GM19238 (cell line): ENCODE results near the gene STRIT1.
"Not testable (repeated sequence)": the region's sequence is repeated elsewhere in the genome, so short reads cannot be mapped to it uniquely, and the experiment has no call there.

Source experiments
- DNase-seq: peaks from one replicate; pipeline ENCODE4 v3.0.0; 2011; ENCODE audit warnings: low spot score; ENCODE audit not compliant: insufficient read length

Gene STRIT1

DNA sequence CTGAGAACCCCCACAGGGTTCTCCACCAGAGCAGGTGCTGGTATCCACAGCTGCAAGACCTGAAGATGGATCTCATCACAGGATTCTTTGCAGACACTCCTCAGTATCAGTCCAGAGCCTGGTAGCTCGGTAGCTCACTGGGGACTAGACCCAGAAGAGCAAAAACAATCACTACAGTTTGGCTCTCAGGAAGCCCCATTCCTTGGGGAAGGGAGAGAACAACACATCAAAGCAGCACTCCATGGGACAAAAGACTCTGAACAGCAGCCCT is 22.2 kb downstream of the STRIT1 start:
- DNase-seq: no peak

DNA sequence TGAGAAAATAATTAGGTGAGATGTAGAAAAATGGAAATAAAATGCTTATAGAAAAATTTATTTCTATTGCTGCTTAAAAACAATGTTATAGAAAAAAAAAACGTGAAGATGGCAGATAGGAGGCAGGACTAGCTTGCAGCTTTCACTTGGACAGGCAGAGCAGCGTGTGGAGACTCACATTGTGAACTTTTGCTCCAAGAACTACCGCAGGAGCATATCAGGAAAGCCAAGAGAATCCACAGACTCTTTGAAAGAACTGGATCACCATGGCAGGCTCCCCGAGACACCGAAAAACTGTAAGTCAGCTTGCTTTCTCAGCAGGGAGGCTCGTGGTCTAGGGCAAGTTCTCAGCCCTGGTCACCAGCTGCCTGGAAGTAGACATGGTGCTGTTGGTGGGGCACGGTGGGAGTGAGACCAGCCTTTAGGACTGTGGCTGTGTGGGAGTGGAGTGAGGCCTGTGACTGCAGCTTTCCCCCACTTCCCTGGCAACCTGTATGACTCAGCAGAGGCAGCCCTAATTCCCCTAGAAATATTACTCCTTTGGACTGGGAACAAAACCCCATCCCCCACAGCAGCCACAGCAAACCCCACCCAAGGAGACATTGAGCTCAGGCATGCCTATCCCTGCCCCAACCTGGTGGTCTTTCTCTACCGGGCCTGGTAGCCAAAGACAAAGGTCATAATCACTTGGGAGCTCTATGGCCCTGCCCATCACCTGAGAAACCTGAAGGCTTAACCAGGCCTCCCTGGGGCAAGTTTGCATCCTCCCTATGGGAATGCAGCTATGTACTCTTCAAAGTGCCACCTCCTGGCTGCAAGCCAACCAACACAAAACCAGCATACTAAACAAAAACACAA is 22.8 kb downstream of the STRIT1 start:
- DNase-seq: no peak

DNA sequence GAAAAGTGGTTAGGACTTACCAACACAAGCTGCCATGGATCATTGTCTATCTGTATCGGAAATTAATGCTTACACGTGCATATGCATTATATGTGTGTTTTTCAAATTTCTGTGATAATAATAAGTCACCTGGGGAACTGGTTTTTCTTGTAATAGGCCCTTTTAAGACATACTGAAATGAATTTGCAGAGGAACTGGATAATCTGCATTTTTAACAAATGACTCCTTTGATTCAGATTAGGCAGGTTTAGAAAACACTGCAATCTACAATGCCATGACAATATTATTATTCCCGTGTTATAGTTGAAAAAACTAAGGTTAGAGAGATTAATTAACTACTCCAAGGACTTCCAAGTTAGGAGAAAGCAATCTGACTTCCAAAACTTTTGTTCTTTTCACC is 23.4 kb downstream of the STRIT1 start:
- no peak for DNase-seq

DNA sequence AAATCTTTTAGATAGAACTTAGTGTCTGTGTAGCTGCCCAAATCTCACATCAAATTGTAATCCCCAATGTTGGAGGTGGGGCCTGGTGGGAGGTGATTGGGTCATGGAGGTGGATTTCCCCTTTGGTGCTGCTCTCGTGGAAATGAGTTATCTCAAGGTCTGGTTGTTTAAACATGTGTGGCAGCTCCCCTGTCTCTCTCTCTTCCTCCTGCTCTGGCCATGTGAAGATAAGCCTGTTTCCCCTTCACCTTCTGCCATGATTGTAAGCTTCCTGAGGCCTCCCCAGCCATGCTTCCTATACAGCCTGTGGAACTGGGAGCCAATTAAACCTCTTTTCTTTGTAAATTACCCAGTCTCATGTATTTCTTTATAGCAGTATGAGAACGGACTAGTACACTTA is 30.6 kb downstream of the STRIT1 start:
- not testable (repeated sequence) for DNase-seq

DNA sequence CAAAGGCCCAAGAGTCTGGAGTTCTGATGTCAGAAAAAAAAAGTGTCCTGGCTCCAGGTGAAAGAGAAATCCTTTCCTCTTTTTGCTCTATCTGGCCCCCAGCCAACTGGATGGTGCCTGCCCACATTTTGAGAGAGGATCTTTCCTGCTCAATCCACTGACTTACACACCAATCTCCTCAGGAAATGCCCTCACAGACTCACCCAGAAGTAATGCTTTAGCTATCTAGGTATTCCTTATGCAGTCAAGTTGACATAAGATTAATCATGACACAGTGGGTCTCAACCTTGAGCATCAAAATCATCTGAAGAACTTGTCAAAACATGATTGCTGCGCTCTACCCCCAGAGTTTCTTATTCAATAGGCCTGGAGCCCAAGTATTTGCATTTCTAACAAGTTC is 31.2 kb downstream of the STRIT1 start:
- no peak for DNase-seq

DNA sequence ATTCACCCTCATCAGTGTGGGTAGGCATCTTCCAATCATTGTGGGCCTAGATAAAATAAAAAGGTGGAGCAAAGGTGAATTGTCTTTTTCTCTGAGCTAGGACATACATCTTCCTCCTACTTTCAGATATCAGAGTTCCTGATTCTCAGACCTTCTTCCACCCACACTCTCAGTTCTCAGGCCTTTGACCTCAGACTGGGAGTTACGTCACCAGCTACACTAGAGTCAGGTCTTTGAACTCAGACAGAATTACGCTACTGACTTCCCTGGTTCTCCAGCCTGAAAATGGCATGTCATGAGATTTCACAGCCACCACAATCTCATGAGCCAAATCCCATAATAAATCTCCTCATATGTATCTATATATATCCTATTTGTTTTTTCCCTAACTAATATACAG is 39.0 kb downstream of the STRIT1 start:
- no peak for DNase-seq

DNA sequence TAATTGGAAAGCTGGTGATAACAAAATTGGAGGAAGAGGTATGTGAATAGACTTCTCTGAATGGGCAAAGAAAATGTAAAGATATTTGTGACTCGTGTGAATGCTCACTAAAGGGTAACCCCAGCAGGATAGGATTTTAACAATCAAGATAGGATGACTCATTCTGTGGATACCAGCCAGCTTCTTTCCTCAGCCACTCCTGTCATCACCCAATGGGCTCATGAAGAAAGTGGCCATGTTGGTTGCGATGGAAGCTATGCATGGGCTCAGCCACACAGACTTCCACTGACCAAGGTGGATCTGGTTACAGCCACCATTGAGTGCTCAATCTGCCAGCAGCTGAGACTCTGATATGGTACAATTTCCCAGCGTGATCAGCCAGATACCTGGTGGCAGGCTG is 40.9 kb downstream of the STRIT1 start:
- no peak for DNase-seq

DNA sequence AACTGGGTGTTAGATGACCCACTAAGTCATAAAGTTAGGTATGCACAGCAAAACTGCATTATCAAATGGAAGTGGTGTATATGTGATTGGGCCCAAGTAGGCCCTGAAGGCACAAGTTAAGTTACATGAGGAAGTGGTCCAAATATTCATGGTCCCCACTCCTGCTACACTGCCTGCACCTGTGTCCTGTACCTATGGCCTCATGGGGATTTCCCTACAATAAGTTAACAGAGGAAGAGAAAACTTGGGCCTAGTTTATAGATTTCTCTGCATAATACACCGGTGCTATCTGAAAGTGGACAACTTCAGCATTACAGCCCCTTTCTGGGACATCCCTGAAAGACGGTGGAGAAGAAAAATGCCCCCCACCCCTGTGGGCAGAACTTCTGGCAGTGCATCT is 41.5 kb downstream of the STRIT1 start:
- DNase-seq: no peak

DNA sequence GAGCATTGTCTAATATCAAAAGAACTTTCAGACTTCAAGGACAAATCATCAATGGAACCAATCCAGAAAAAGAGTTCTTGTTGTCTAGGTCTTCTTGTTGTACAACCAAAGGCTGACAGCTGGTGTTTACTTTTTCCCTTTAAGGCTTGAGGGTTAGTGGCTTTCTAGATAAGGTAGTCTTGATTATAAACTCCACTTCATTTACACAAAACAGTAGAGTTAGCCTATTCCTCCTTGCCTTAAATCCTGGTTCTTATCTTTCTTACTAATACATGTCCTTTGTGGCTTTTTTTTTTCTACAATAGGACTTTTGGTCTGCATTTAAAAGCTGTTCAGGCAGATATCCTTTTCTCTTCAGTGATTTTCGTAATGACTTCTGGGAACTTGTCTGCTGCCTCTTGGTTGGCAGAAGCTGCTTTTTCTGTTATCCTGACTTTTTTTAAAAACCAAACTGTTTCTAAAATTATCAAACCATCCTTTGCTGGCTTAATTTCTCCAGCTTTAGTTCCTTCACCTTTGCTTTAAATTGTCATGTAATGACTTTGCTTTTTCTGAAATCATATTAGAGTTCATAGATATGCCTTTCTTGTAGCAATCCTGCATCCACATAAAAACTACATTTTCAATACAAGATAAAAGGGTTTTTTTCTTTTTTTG is 44.8 kb downstream of the STRIT1 start:
- no peak for DNase-seq

DNA sequence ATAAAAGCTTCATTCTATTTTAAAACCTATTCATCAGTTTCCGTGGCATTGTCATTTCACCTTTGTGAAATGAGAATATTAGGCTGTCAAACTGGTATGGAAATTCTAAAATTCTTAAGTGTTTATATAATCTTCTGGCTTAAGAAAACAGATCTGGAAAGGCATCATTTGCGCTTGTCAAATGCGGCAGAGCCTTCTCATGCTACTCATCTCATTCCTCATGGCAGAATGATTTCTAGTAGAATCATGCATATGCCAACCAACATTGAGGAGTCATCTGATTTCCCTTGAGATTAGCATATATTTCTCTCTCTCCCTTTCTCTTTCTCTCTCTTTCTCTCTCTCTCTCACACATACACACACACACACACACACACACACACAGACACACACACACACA is 48.8 kb downstream of the STRIT1 start:
- DNase-seq: no peak

DNA sequence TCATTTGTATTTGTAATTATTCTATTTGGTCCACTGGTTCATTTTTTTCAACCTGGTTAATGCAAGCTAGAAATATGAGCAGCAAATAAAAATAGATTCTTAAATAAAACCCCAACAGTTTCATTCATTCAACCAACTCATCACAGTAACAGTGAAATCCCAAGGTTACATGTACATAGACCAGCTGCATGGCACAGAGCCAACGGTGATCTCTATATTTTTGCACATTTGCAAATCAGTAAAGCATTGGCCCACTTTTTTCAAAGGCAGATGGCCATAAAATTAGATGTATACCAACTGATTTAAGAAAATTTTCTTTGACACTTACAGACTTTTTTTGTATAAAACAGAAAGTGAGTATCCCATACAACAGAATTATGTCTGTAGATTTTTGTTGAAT is 49.3 kb downstream of the STRIT1 start:
- DNase-seq: no peak

DNA sequence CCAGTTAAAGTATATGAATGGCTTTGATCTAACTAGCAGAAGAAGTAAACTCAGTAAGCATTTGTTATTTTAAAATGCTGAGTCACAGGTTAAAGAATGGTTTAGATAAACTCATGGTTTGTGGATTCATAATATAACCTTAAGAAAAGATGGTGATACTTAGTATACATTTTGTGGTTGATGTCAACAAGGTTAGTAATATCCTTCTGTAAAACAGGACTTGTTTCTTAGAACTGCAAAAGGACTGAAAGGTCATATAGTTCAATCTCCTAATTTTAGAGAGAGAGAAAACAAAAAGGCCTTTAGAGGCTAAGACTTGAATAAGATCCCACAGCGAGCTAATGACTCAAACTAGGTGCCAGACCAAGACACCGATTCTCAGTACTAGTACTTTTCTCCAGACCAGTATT is 50.0 kb downstream of the STRIT1 start:
- DNase-seq: no peak

DNA sequence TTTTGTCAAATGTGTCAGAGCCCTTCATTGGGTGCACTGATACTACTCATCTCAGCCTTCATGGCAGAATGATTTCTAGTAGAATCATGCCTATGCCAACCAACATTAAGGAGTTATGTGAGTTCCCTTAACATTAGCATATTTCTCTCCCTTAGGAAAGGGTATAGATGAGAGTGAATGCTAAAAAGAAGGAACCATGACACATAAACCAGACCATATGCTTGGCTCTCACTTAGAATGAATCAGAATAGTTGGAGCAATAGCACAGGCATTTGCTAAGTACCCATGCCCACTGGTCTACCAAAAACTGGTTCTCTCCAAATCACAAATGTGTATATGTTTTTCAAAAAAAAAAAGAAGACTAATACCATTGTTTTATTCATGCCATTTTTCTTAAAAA is 51.1 kb downstream of the STRIT1 start:
- no peak for DNase-seq

DNA sequence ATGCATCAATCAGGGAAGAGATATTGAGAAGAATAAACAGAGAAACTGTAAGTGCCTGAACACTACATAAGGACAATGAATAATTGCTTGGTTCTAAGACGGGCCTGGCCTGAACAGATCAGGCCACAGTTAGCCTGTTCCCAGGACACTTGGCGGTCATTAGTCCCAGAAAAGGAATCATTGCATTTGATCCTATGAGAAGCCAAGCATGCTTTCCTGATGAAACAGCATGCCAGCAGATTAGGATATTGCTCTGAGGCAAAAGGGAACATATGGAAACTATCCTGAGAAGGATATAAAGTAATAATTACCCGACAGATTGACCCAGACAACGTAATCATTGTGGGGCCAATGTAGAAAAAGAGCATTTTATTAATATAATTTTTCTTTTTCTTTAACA is 51.9 kb downstream of the STRIT1 start:
- DNase-seq: no peak
